Sigmoid colon (tissue), 7 donors: ENCODE data around the gene COL5A1. TPM values are rescaled to one million over a fixed set of nuclear protein-coding genes. Genes with fewer than 3 reads are reported as not detected.

Experiments
- DNase-seq: peaks from one replicate; pipeline ENCODE4 v3.0.0-alpha.2; 2019
- H3K27ac ChIP-seq, 4 donors: fragments of 200-600 bp; sonication (generic); one replicate each; pipeline ENCODE4 v1.5.1; 2016 to 2019; ENCODE audit warnings: mild to moderate bottlenecking in 1 of 4
- H3K27me3 ChIP-seq, 3 donors: fragments of 200-600 bp; sonication (generic); one replicate each; pipeline ENCODE4 v1.5.1; 2019; ENCODE audit warnings: mild to moderate bottlenecking in 1 of 3
- H3K36me3 ChIP-seq, 4 donors: fragments of 200-600 bp; sonication (generic); one replicate each; pipeline ENCODE4 v1.5.1; 2016 to 2019
- H3K4me1 ChIP-seq, 4 donors: fragments of 200-600 bp; sonication (generic); one replicate each; pipeline ENCODE4 v1.5.1; 2017 to 2019
- H3K4me3 ChIP-seq, 4 donors: fragments of 200-600 bp; sonication (generic); one replicate each; pipeline ENCODE4 v1.5.1; 2017 to 2019; ENCODE audit warnings: mild to moderate bottlenecking in 2 of 4, moderate library complexity in 1 of 4
- H3K9me3 ChIP-seq, 4 donors: fragments of 200-600 bp in 3 of 4; sonication (generic) in 3 of 4; one replicate each; pipeline versions ENCODE4 v1.5.1 to v1.6.1; 2013 to 2019
- EP300 ChIP-seq, 4 donors: sonication (generic); formaldehyde crosslinking; IDR thresholded peaks; one replicate each; pipeline ENCODE4 v1.6.1; 2017; ENCODE audit warnings: antibody characterized with exemption in 4 of 4
- POLR2A ChIP-seq, 2 donors: fragments of 450-650 bp; IDR thresholded peaks; one replicate each; pipeline ENCODE4 v1.6.1; 2016; ENCODE audit warnings: antibody characterized with exemption in 2 of 2, mild to moderate bottlenecking in 2 of 2, moderate library complexity in 2 of 2
- POLR2AphosphoS5 ChIP-seq, 4 donors: sonication (generic); formaldehyde crosslinking; IDR thresholded peaks; one replicate each; pipeline ENCODE4 v1.6.1; 2017; ENCODE audit warnings: antibody characterized with exemption in 4 of 4
- WGBS, 2 donors: extraction: QIAGEN DNeasy Blood & Tissue Kit; methylation state at CpG; one replicate each; pipeline ENCODE4 v1.1.7; 2013; 5-methylcytosine and 5-hydroxymethylcytosine counted together
- intact Hi-C: fragments of 100-400 bp; cut with DNase I; formaldehyde crosslinking; loops from one replicate; pipeline ENCODE4 v1.15.1; 2023
- polyA plus RNA-seq, 3 donors: library from polyadenylated mRNA; stranded (reverse); fragments of 200-250 nt; gene quantifications; one replicate each; pipeline ENCODE4 v1.2.3, GENCODE V29; 2013
- small RNA-seq, 3 donors: library from RNA; depleted of rRNA; stranded (forward); fragments of <200 nt; gene quantifications; one replicate each; pipeline ENCODE3, GENCODE V24; 2016
- total RNA-seq, 4 donors: library from RNA; depleted of rRNA; stranded (reverse); fragments of >200 nt; gene quantifications; one replicate each; pipeline ENCODE4 v1.1.0, GENCODE V29; 2016
- TF ChIP-seq, protein P1 (sequence below), 4 experiments: fragments of 450-650 bp in 3 of 4; fragments of 200-600 bp in 1 of 4; IDR thresholded peaks; one replicate each; pipeline ENCODE4 v1.5.1; 2016 to 2019; ENCODE audit warnings: antibody characterized with exemption in 4 of 4, mild to moderate bottlenecking in 3 of 4, moderate library complexity in 2 of 4
- donor health status: healthy with polysubstance abuse.
- donor health status: Bipolar disorder and iron deficiency.
- donor health status: healthy.

Gene COL5A1
- total and polyA plus RNA-seq, 7 donors: 4.2 to 168 (median 24.2) TPM

DNA sequence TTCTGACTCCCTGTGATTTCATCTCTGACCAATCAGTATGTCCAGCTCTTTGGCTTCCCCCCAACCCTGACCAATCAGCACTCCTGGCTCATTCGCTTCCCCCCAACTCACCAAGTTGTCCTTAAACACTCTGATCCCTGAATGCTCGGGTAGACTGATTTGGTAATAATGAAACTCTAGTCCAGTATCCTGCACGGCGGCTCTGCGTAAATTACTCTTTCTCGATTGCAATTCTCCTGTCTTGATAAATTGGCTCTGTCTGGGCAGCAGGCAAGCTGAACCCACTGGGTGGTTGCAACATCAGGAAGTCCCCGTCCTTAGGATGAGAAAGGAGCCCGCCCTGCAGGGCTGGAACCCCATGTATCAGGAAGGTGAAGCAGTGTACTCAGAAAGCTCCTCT is 249.4 kb downstream of the COL5A1 start:
- Histone ChIP-seq H3K27me3 (no peaks in the 10 kb centered on the region), H3K9me3 (no peaks in the 10 kb centered on the region), H3K27ac (no peak overlapping the region), H3K4me1 (peaks cover 0 to 7% (median 4%) of the 10 kb centered on the region in 4 donors), H3K36me3 (no peaks in the 10 kb centered on the region), H3K4me3 (no peak overlapping the region)
- WGBS, 2 donors: 78 to 81% methylated on average over 8 of the region's 8 CpGs
- intact Hi-C loops: no loop called here
- TF ChIP-seq, protein P1, sequence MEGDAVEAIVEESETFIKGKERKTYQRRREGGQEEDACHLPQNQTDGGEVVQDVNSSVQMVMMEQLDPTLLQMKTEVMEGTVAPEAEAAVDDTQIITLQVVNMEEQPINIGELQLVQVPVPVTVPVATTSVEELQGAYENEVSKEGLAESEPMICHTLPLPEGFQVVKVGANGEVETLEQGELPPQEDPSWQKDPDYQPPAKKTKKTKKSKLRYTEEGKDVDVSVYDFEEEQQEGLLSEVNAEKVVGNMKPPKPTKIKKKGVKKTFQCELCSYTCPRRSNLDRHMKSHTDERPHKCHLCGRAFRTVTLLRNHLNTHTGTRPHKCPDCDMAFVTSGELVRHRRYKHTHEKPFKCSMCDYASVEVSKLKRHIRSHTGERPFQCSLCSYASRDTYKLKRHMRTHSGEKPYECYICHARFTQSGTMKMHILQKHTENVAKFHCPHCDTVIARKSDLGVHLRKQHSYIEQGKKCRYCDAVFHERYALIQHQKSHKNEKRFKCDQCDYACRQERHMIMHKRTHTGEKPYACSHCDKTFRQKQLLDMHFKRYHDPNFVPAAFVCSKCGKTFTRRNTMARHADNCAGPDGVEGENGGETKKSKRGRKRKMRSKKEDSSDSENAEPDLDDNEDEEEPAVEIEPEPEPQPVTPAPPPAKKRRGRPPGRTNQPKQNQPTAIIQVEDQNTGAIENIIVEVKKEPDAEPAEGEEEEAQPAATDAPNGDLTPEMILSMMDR (IDR thresholded peaks at IDR 0.05): no peak
- TF ChIP-seq EP300 (IDR thresholded peaks at IDR 0.05): no peak
- no peak for TF ChIP-seq POLR2AphosphoS5 (IDR thresholded peaks at IDR 0.05)
- TF ChIP-seq POLR2A (IDR thresholded peaks at IDR 0.05): no peak
- DNase-seq: no peak

DNA sequence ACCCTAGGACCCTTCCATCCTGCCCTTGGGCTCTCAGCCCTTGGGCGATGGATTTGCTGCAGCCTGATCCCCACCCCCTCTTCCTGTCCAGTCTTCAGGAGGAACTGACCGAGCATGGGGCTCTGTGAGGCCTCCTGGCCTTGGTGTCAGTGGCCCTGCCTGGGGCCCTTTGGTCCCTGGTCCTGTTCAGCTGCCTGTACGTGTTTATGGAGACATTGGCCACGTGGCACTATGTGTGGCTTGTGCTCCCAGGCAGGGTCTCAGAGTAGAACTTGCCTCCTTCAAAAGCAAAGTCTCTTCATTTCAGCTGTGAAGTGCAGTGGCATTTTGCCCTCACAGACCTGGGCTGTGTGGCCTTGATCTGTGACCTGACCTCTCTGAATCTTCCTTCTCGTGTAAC is 250.1 kb downstream of the COL5A1 start:
- peaks cover 0 to 14% (median 10%) of the 10 kb centered on the region in 4 donors for H3K4me1 ChIP-seq
- no peak for TF ChIP-seq EP300 (IDR thresholded peaks at IDR 0.05)
- no peak for TF ChIP-seq POLR2AphosphoS5 (IDR thresholded peaks at IDR 0.05)
- no peak for TF ChIP-seq POLR2A (IDR thresholded peaks at IDR 0.05)
- TF ChIP-seq, protein P1 (IDR thresholded peaks at IDR 0.05): no peak
- H3K27me3 ChIP-seq: no peaks in the 10 kb centered on the region
- no peak for DNase-seq
- H3K9me3 ChIP-seq: no peaks in the 10 kb centered on the region
- no peak overlapping the region for H3K27ac ChIP-seq
- H3K36me3 ChIP-seq: no peaks in the 10 kb centered on the region
- no peak overlapping the region for H3K4me3 ChIP-seq
- WGBS, 2 donors: 53 to 80% methylated on average over 5 of the region's 5 CpGs
- intact Hi-C loops: no loop called here

DNA sequence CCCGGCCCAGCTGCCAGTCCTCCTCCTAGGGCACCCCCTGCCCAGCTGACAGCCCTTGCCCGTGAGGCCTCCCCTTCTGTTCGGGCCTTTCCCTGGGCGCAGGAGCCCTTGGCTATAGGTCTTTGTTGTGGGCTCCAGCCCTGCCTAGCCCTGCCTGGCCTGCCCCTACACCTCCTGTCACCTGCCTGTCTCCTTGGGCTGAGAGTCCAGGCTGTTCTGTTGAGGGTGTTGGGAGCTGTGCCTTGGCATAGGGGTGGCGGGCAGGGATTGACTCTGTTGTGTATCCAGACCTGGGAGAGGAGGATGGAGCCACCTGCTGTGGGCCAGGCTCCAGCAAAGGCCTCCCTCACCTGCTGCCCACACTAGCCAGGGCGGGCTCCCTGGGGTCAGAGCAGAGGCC is 250.6 kb downstream of the COL5A1 start:
- WGBS, 2 donors: 75 to 88% methylated on average over 6 of the region's 6 CpGs
- intact Hi-C loops: no loop called here
- no peaks in the 10 kb centered on the region for H3K9me3 ChIP-seq
- TF ChIP-seq, protein P1 (IDR thresholded peaks at IDR 0.05): no peak
- no peak for TF ChIP-seq POLR2A (IDR thresholded peaks at IDR 0.05)
- no peak for TF ChIP-seq EP300 (IDR thresholded peaks at IDR 0.05)
- TF ChIP-seq POLR2AphosphoS5 (IDR thresholded peaks at IDR 0.05): no peak
- no peaks in the 10 kb centered on the region for H3K27me3 ChIP-seq
- no peak for DNase-seq
- H3K27ac ChIP-seq: no peak overlapping the region
- H3K4me1 ChIP-seq: peaks cover 0 to 18% (median 10%) of the 10 kb centered on the region in 4 donors
- no peak overlapping the region for H3K4me3 ChIP-seq
- no peaks in the 10 kb centered on the region for H3K36me3 ChIP-seq

DNA sequence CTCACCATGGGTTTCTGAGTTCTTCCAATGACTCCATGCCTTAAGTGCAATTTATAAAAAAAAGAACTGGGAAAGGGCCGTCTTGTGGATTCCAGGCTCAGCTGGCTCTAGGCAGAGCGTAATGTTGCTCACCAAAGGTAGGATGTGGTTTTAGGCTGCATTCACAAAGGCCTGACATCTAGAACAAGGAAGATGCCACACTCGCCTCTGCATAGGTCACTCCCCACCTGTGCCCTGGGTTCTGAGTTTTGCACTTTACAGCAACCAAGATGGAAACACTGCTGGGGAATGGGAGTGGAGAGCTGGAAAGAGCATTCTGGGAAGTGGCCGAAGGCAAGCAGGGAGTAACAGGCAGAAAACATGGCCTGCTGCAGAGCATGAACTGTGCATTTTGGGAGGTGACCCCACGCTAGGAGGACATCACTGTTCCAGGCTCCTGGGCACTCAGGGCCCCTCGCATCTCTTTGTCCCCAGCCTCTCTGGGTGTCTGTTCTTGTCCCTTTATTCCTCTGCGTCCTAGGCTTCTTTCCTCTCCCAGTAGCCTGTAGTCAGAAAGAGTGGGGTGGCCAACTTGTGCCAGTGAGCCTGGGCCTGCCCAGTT is 251.3 kb downstream of the COL5A1 start:
- Histone ChIP-seq H3K36me3 (no peaks in the 10 kb centered on the region), H3K4me3 (no peak overlapping the region), H3K27ac (no peak overlapping the region), H3K4me1 (peaks cover 0 to 18% (median 10%) of the 10 kb centered on the region in 4 donors), H3K9me3 (no peaks in the 10 kb centered on the region), H3K27me3 (no peaks in the 10 kb centered on the region)
- no peak for DNase-seq
- TF ChIP-seq EP300 (IDR thresholded peaks at IDR 0.05) (no peak), POLR2A (IDR thresholded peaks at IDR 0.05) (no peak), POLR2AphosphoS5 (IDR thresholded peaks at IDR 0.05) (no peak)
- TF ChIP-seq, protein P1 (IDR thresholded peaks at IDR 0.05): no peak
- 82 to 88% methylated on average over 7 of the region's 7 CpGs for WGBS, 2 donors
- intact Hi-C loops: no loop called here

Small RNAs within 50 kb of the gene (small RNA-seq; reads per million reads assigned to genes)
- 0 reads per million in 3 donors for gene AL603650.1
- gene MIR3689A: 0 reads per million in 3 donors
- 0 reads per million in 3 donors for gene MIR3689B
- 0 reads per million in 3 donors for gene MIR3689C
- 0 reads per million in 3 donors for gene MIR3689D1
- 0 reads per million in 3 donors for gene MIR3689D2
- gene MIR3689E: 0 reads per million in 3 donors
- gene MIR3689F: 0 reads per million in 3 donors

Other genes starting within 250 kb of the COL5A1 start
- not detected for gene FCN2, start 239.0 kb downstream of the COL5A1 start, total RNA-seq
- gene FCN2, start 239.0 kb downstream of the COL5A1 start, polyA plus RNA-seq: under 1 TPM in 1 of 3 donors, not detected in 2; 0.12 TPM